SK-MEL-5 (cell line): ENCODE data around the gene ENTPD8. TPM values are rescaled to one million over a fixed set of nuclear protein-coding genes. Genes with fewer than 3 reads are reported as not detected.

Experiments
- DNase-seq: peaks from one replicate; pipeline ENCODE4 v3.0.0-alpha.2; 2016; ENCODE audit warnings: low read depth, low spot score
- in situ Hi-C: cut with HindIII; loops from 2 replicates; pipeline ENCODE4 v1.10.0; 2016; ENCODE audit warnings: low sequenced_read_pairs, high pct_unique_total_duplicates, low pct_unique_long_range_greater_than_20kb
- total RNA-seq: library from RNA; depleted of rRNA; stranded (reverse); fragments of >200 nt; shearing (Covaris generic); gene quantifications from 2 replicates; pipeline ENCODE4 v1.2.3, GENCODE V29; 2014

Gene ENTPD8
- total RNA-seq, 1 experiment from 2014 or later: not detected

- in situ Hi-C loops: no loop called here
- DNase-seq: no peak
Measured at GRCh38 chr9:137409515-137409914, 31.6 kb downstream of the ENTPD8 start.

- DNase-seq: no peak
- in situ Hi-C loops: no loop called here
Measured at GRCh38 chr9:137408651-137409405, 32.3 kb downstream of the ENTPD8 start.

GRCh38 chr9:137407590-137408300, 33.4 kb downstream of the ENTPD8 start:
- in situ Hi-C loops: no loop called here

GRCh38 chr9:137406876-137407589, 34.1 kb downstream of the ENTPD8 start:
- DNase-seq: no peak
- in situ Hi-C loops: no loop called here

More at GRCh38 chr9:137407590-137408300, 33.4 kb downstream of the ENTPD8 start:
- no peak for DNase-seq

GRCh38 chr9:137406085-137406760, 34.9 kb downstream of the ENTPD8 start:
- DNase-seq: no peak
- in situ Hi-C loops: no loop called here

- in situ Hi-C loops: no loop called here
- DNase-seq: no peak
Measured at GRCh38 chr9:137405677-137406081, 35.5 kb downstream of the ENTPD8 start.

GRCh38 chr9:137404961-137405567, 36.1 kb downstream of the ENTPD8 start:
- no peak for DNase-seq
- in situ Hi-C loops: no loop called here

GRCh38 chr9:137403269-137403668, 37.9 kb downstream of the ENTPD8 start:
- in situ Hi-C loops: no loop called here
- no peak for DNase-seq

GRCh38 chr9:137402746-137403145, 38.4 kb downstream of the ENTPD8 start:
- no peak for DNase-seq
- in situ Hi-C loops: no loop called here

GRCh38 chr9:137398561-137399468, 42.3 kb downstream of the ENTPD8 start:
- in situ Hi-C loops: no loop called here
- no peak for DNase-seq

GRCh38 chr9:137397675-137398423, 43.3 kb downstream of the ENTPD8 start:
- in situ Hi-C loops: no loop called here
- DNase-seq: no peak

- no peak for DNase-seq
- in situ Hi-C loops: no loop called here
Measured at GRCh38 chr9:137396634-137397367, 44.4 kb downstream of the ENTPD8 start.

GRCh38 chr9:137396227-137396626, 44.9 kb downstream of the ENTPD8 start:
- in situ Hi-C loops: no loop called here
- DNase-seq: no peak

GRCh38 chr9:137395666-137396010, 45.5 kb downstream of the ENTPD8 start:
- in situ Hi-C loops: no loop called here

GRCh38 chr9:137394866-137395665, 46.1 kb downstream of the ENTPD8 start:
- no peak for DNase-seq
- in situ Hi-C loops: no loop called here

More at GRCh38 chr9:137395666-137396010, 45.5 kb downstream of the ENTPD8 start:
- DNase-seq: no peak
